IMR-90 (cell line): ENCODE data around the gene SESN1. TPM values are rescaled to one million over a fixed set of nuclear protein-coding genes. Genes with fewer than 3 reads are reported as not detected.

ENCODE experiments used
- ATAC-seq: fragments of 200-7000 bp; cut with Tn5 transposase; 2 replicates; pipeline ENCODE4 v1.9.1; 2020; ENCODE audit warnings: low read depth, mild to moderate bottlenecking, moderate library complexity
- BruUV-seq: library from RNA; stranded (reverse); fragments of 400-500 nt; replicated peaks from 2 replicates; lab custom pipeline; 2021; lab: Mats Ljungman, UMichigan
- CTCF ChIA-PET: fragments of 300-600 bp; formaldehyde crosslinking; extraction: SDS; loops from one replicate; lab custom pipeline; 2021; ENCODE audit warnings: antibody characterized with exemption; lab: Yijun Ruan, JAX
- POLR2A ChIA-PET: fragments of 300-600 bp; sonication (Branson Sonifier 250); formaldehyde crosslinking; loops from one replicate; lab custom pipeline; 2022; ENCODE audit warnings: antibody characterized with exemption; ENCODE audit not compliant: unreplicated experiment; lab: Charles Lee
- DNase-seq: peaks from one replicate; pipeline ENCODE4 v3.0.0; 2013
- H2AFZ ChIP-seq: replicated peaks from 2 replicates; pipeline ENCODE3; 2013; ENCODE audit warnings: low read length, mild to moderate bottlenecking; ENCODE audit not compliant: poor library complexity
- H2AK5ac ChIP-seq: 2 replicates; pipeline ENCODE4 v1.6.1; 2013; ENCODE audit warnings: low read depth, low read length, inconsistent platforms
- H2AK9ac ChIP-seq: replicated peaks from 2 replicates; pipeline ENCODE3; 2013; ENCODE audit warnings: mild to moderate bottlenecking, low read depth, low read length, moderate library complexity; ENCODE audit not compliant: poor library complexity
- H2BK120ac ChIP-seq: 2 replicates; pipeline ENCODE4 v1.6.1; 2013; ENCODE audit warnings: low read depth, low read length, inconsistent platforms
- H2BK15ac ChIP-seq: 3 replicates; pipeline ENCODE4 v1.6.1; 2013; ENCODE audit warnings: low read depth, low read length, inconsistent platforms
- H2BK20ac ChIP-seq: 2 replicates; pipeline ENCODE4 v1.6.1; 2013; ENCODE audit warnings: low read depth, mild to moderate bottlenecking, inconsistent platforms, low read length, moderate library complexity
- H2BK5ac ChIP-seq: 2 replicates; pipeline ENCODE4 v1.6.1; 2013; ENCODE audit warnings: mild to moderate bottlenecking, low read depth, low read length, inconsistent platforms; ENCODE audit not compliant: poor library complexity, severe bottlenecking
- H3K14ac ChIP-seq: replicated peaks from 2 replicates; pipeline ENCODE4 v1.6.1; 2013; ENCODE audit warnings: low read depth, low read length, inconsistent platforms
- H3K18ac ChIP-seq: 2 replicates; pipeline ENCODE4 v1.6.1; 2013; ENCODE audit warnings: low read depth, low read length, control low read depth
- H3K23ac ChIP-seq: 2 replicates; pipeline ENCODE4 v1.6.1; 2013; ENCODE audit warnings: low read depth, low read length, inconsistent platforms
- H3K27ac ChIP-seq: 2 replicates; pipeline ENCODE4 v1.5.1; 2013; ENCODE audit warnings: mild to moderate bottlenecking, control low read depth, low read length; ENCODE audit not compliant: insufficient read depth
- H3K27me3 ChIP-seq: 2 replicates; pipeline ENCODE4 v1.6.1; 2013; ENCODE audit warnings: low read length; ENCODE audit not compliant: control insufficient read depth, insufficient read depth
- H3K36me3 ChIP-seq: 2 replicates; pipeline ENCODE4 v1.6.1; 2013; ENCODE audit warnings: low read length, mixed read lengths; ENCODE audit not compliant: control insufficient read depth, insufficient read depth
- H3K4ac ChIP-seq: 2 replicates; pipeline ENCODE4 v1.6.1; 2013; ENCODE audit warnings: low read depth, low read length, inconsistent platforms
- H3K4me1 ChIP-seq: 2 replicates; pipeline ENCODE4 v1.6.1; 2013; ENCODE audit warnings: low read length, mixed read lengths; ENCODE audit not compliant: control insufficient read depth, insufficient read depth
- H3K4me2 ChIP-seq: 2 replicates; pipeline ENCODE4 v1.6.1; 2013; ENCODE audit warnings: low read depth, mild to moderate bottlenecking, control low read depth, low read length, moderate library complexity
- H3K4me3 ChIP-seq: 2 replicates; pipeline ENCODE4 v1.5.1; 2013; ENCODE audit warnings: low read depth, mild to moderate bottlenecking, control low read depth, low read length, moderate library complexity; ENCODE audit not compliant: insufficient read depth
- H3K56ac ChIP-seq: 2 replicates; pipeline ENCODE4 v1.6.1; 2013; ENCODE audit warnings: low read length, inconsistent platforms; ENCODE audit not compliant: insufficient read depth; ENCODE audit errors: extremely low read depth
- H3K79me1 ChIP-seq, 2 experiments: 2 replicates each; pipeline ENCODE4 v1.6.1; 2013; ENCODE audit warnings: low read length in 2 of 2, inconsistent platforms in 1 of 2, low read depth in 1 of 2
- H3K9ac ChIP-seq: 2 replicates; pipeline ENCODE4 v1.6.1; 2013; ENCODE audit warnings: low read depth, low read length, control low read depth
- H3K9me1 ChIP-seq: 2 replicates; pipeline ENCODE4 v1.6.1; 2013; ENCODE audit warnings: low read length, inconsistent platforms; ENCODE audit not compliant: insufficient read depth
- H3K9me3 ChIP-seq: 2 replicates; pipeline ENCODE4 v1.6.1; 2013; ENCODE audit warnings: low read length; ENCODE audit not compliant: control insufficient read depth, insufficient read depth
- H4K20me1 ChIP-seq: 2 replicates; pipeline ENCODE4 v1.6.1; 2013; ENCODE audit warnings: low read length, inconsistent platforms; ENCODE audit not compliant: insufficient read depth
- H4K5ac ChIP-seq: 2 replicates; pipeline ENCODE4 v1.6.1; 2013; ENCODE audit warnings: mild to moderate bottlenecking, low read depth, low read length, control low read depth
- H4K8ac ChIP-seq, 2 experiments: 2 replicates each; pipeline ENCODE4 v1.6.1; 2013; ENCODE audit warnings: low read depth in 2 of 2, low read length in 2 of 2, control low read depth in 1 of 2, inconsistent platforms in 1 of 2
- H4K91ac ChIP-seq: 2 replicates; pipeline ENCODE4 v1.6.1; 2013; ENCODE audit warnings: low read depth, low read length, inconsistent platforms; ENCODE audit not compliant: insufficient read depth
- FOS ChIP-seq: fragments of 150-350 bp; IDR thresholded peaks from 2 replicates; pipeline ENCODE4 v1.6.1; 2016; ENCODE audit warnings: low read depth, low read length
- MAFK ChIP-seq: IDR thresholded peaks from 2 replicates; pipeline ENCODE4 v1.6.1; 2012; ENCODE audit warnings: low read depth, low read length, improper control_type of control experiment
- POLR2A ChIP-seq: IDR thresholded peaks from 2 replicates; pipeline ENCODE4 v1.6.1; 2012; ENCODE audit warnings: mild to moderate bottlenecking, low read depth, low read length
- WGBS, 2 experiments: methylation state at CpG; one replicate each; pipeline versions ENCODE4 v1.1.5 to v1.1.7; 2013; ENCODE audit warnings: missing lambda C conversion rate in 2 of 2; ENCODE audit not compliant: insufficient read length in 1 of 2; ENCODE audit errors: extremely low coverage in 2 of 2; 5-methylcytosine and 5-hydroxymethylcytosine counted together
- dilution Hi-C: fragments of 300-500 bp; cut with HindIII; formaldehyde crosslinking; loops from one replicate; pipeline ENCODE4 v1.14.3; 2018; ENCODE audit warnings: low sequenced_read_pairs; ENCODE audit not compliant: unreplicated experiment
- in situ Hi-C: fragments of 300-500 bp; cut with MboI; formaldehyde crosslinking; loops from 3 replicates; pipeline ENCODE4 v1.14.3; 2019; ENCODE audit warnings: low sequenced_read_pairs, inconsistent platforms, mixed read lengths
- intact Hi-C: fragments of 100-400 bp; cut with micrococcal nuclease; formaldehyde crosslinking; loops from 2 replicates; pipeline ENCODE4 v1.10.0; 2022
- polyA plus RNA-seq, 3 experiments: library from polyadenylated mRNA; depleted of rRNA; stranded (reverse); fragments of >200 nt; gene quantifications; 2 replicates each; pipeline ENCODE4 v1.2.3, GENCODE V29; 2012; ENCODE audit warnings: low replicate concordance in 1 of 3
- total RNA-seq: library from RNA; depleted of rRNA; stranded (reverse); fragments of >200 nt; gene quantifications from 2 replicates; pipeline ENCODE4 v1.2.3, GENCODE V29; 2012

SESN1 gene
- total and polyA plus RNA-seq, 2 of the 4 experiments (the other 2 are of a cell fraction) = 9.7 to 16.7 TPM

DNA sequence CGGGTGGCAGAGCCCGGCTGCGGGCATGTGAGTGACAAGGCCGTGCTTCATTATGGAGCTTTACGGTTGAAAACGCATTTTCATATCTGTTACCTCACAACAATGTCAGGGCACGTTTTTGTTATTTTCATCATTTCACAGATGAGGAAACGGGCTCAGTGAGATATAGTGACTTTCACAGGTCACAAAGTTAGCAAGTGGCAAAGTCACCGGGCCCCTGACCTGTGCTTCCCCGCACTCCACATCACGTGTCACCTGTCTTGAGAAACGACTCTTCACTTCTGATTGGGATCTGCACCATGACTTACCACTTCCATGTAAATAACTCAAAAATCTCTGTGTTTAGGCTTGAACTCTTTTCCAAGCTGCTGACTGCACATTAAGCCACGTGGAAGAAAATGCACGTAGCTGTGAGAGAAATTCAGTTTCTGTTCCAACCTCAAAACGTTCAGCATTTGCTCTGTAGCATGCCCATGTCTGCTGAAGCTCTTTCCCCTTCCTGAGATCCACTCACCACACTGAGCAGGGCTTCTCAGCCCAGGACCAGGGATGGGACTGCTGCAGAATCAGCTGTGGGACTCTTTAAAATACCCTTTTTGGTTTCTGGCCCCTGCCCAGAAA lies 139.2 kb downstream of the SESN1 start:
- intact Hi-C loops = no loop called here
- Histone ChIP-seq H2BK15ac (no peak overlapping the region), H3K79me1 (no peaks in the 10 kb centered on the region), H3K9ac (no peak overlapping the region), H3K14ac (no peak overlapping the region), H2AK5ac (no peak overlapping the region), H3K9me3 (no peaks in the 10 kb centered on the region), H2BK20ac (no peak overlapping the region), H3K9me1 (no peaks in the 10 kb centered on the region; the same call in 1 of the 2 replicates), H2AFZ (no peak overlapping the region), H3K18ac (no peak overlapping the region), H4K91ac (no peak overlapping the region), H4K20me1 (no peaks in the 10 kb centered on the region), H4K8ac (no peak overlapping the region), H3K27ac (no peak overlapping the region), H2BK120ac (no peak overlapping the region), H3K4me1 (peaks cover 6% of the 10 kb centered on the region; the same call in 1 of the 2 replicates), H3K36me3 (no peaks in the 10 kb centered on the region), H4K5ac (no peak overlapping the region), H3K4me3 (no peak overlapping the region), H2AK9ac (no peak overlapping the region), H3K27me3 (no peaks in the 10 kb centered on the region), H3K56ac (no peak overlapping the region), H2BK5ac (no peak overlapping the region), H3K23ac (no peak overlapping the region), H3K4me2 (no peak overlapping the region), H3K4ac (no peak overlapping the region)
- ATAC-seq (no peak), DNase-seq (no peak)
- no TSS peak for BruUV-seq
- in situ Hi-C loops = no loop called here
- ChIA-PET POLR2A (interaction anchor here (0.5 kb wide), 1 partner anchor 16 kb away, joined by 3 read pairs; no protein-coding TSS in a partner anchor), CTCF (no interaction called here)
- dilution Hi-C loops = no loop called here
- whole genome bisulfite sequencing, 2 experiments = 75% methylated on average over 4 of the region's 15 CpGs; no CpG with 5 or more reads in 1 of the 2 experiments
- TF ChIP-seq FOS = no peak
- no peak for TF ChIP-seq POLR2A
- no peak for TF ChIP-seq MAFK
